Lower leg skin (tissue), 4 donors: ENCODE results near the gene TNFAIP1. TPM values are rescaled to one million over a fixed set of nuclear protein-coding genes. Genes with fewer than 3 reads are reported as not detected.

Experiments used
- DNase-seq, 2 donors: peaks; one replicate each; pipeline ENCODE4 v3.0.0-alpha.2; 2019; ENCODE audit warnings: low spot score in 2 of 2
- H3K4me3 ChIP-seq: fragments of 200-600 bp; sonication (generic); 2 replicates; pipeline ENCODE4 v1.5.1; 2017; ENCODE audit warnings: mild to moderate bottlenecking, low read depth; ENCODE audit not compliant: poor library complexity, severe bottlenecking
- CTCF ChIP-seq, 3 donors: fragments of 450-650 bp; IDR thresholded peaks; one replicate each; pipeline ENCODE4 v1.5.1; 2016; ENCODE audit warnings: antibody characterized with exemption in 3 of 3, mild to moderate bottlenecking in 3 of 3, moderate library complexity in 2 of 3
- POLR2A ChIP-seq, 2 donors: fragments of 450-650 bp; IDR thresholded peaks; one replicate each; pipeline ENCODE4 v1.6.1; 2016 to 2017; ENCODE audit warnings: antibody characterized with exemption in 2 of 2, mild to moderate bottlenecking in 1 of 2, moderate library complexity in 1 of 2
- WGBS, 2 donors: methylation state at CpG; one replicate each; pipeline ENCODE4 v1.1.5; 2018; 5-methylcytosine and 5-hydroxymethylcytosine counted together
- intact Hi-C: fragments of 100-400 bp; cut with DNase I; formaldehyde crosslinking; loops from one replicate; pipeline ENCODE4 v1.15.0; 2023; ENCODE audit warnings: low total_unique reads
- total RNA-seq, 4 donors: library from RNA; depleted of rRNA; stranded (reverse); fragments of >200 nt; gene quantifications; one replicate each; pipeline ENCODE4 v1.1.0, GENCODE V29; 2016

Gene TNFAIP1
- total RNA-seq, 4 donors from 2014 or later = 23.6 to 42.6 (median 36.9) TPM

- peak in 1 of 2 donors; percentile 9 for DNase-seq
- TF ChIP-seq CTCF (IDR thresholded peaks at IDR 0.05) (no peak), POLR2A (IDR thresholded peaks at IDR 0.05) (no peak)
- no peak overlapping the region for H3K4me3 ChIP-seq
- 81 to 82% methylated on average over 5 of the region's 5 CpGs for WGBS, 2 donors
- intact Hi-C loops = no loop called here
Observed at GRCh38 chr17:28324267-28324745, 11.3 kb upstream of the TNFAIP1 start.

GRCh38 chr17:28324781-28325180, 10.8 kb upstream of the TNFAIP1 start:
- no peak for DNase-seq
- WGBS, 2 donors = 81 to 86% methylated on average over 3 of the region's 3 CpGs
- intact Hi-C loops = no loop called here

GRCh38 chr17:28325211-28325610, 10.3 kb upstream of the TNFAIP1 start:
- intact Hi-C loops = no loop called here
- 69 to 75% methylated on average over 5 of the region's 5 CpGs for WGBS, 2 donors
- no peak overlapping the region for H3K4me3 ChIP-seq
- peak in 1 of 2 donors; percentile 45 for DNase-seq
- TF ChIP-seq POLR2A (IDR thresholded peaks at IDR 0.05) (no peak), CTCF (IDR thresholded peaks at IDR 0.05) (no peak)

More at GRCh38 chr17:28324781-28325180, 10.8 kb upstream of the TNFAIP1 start:
- H3K4me3 ChIP-seq = no peak overlapping the region
- TF ChIP-seq POLR2A (IDR thresholded peaks at IDR 0.05) (no peak), CTCF (IDR thresholded peaks at IDR 0.05) (no peak)

DNA sequence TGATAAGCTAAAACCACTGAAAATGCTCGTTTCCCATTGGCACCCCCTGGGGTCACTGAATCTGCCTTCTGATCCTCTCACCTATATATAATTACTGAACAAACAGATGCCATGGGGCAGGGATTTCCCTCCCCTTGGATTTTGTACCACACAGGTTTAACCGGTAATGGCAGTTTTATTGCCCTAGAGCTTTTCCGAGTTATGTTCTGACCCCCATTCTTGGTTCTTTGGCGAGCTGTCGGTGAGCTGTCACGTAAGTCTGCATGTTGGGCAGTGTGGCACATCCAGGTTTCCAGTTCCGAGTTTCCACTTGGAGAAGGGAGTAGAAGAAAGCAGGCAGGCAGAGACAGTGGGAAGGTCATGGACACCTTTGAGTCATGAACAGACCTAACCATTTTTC, 9.4 kb upstream of the TNFAIP1 start:
- intact Hi-C loops = no loop called here
- TF ChIP-seq CTCF (IDR thresholded peaks at IDR 0.05) (no peak), POLR2A (IDR thresholded peaks at IDR 0.05) (no peak)
- no peak overlapping the region for H3K4me3 ChIP-seq
- WGBS, 2 donors = 53 to 57% methylated on average over 7 of the region's 7 CpGs
- DNase-seq = peak; percentile 13 to 61

GRCh38 chr17:28327031-28327607, 8.4 kb upstream of the TNFAIP1 start:
- WGBS, 2 donors = 92% methylated on average over 9 of the region's 9 CpGs
- DNase-seq = peak; percentile 11 to 26
- intact Hi-C loops = no loop called here
- H3K4me3 ChIP-seq = no peak overlapping the region
- TF ChIP-seq CTCF (IDR thresholded peaks at IDR 0.05) (no peak), POLR2A (IDR thresholded peaks at IDR 0.05) (no peak)

- no peak for DNase-seq
- intact Hi-C loops = no loop called here
Observed at GRCh38 chr17:28327709-28328108, 7.9 kb upstream of the TNFAIP1 start.

More at GRCh38 chr17:28327709-28328108, 7.9 kb upstream of the TNFAIP1 start:
- no peak overlapping the region for H3K4me3 ChIP-seq
- WGBS, 2 donors = 66 to 69% methylated on average over 3 of the region's 3 CpGs
- no peak for TF ChIP-seq POLR2A (IDR thresholded peaks at IDR 0.05)
- TF ChIP-seq CTCF (IDR thresholded peaks at IDR 0.05) = no peak
